ENCODE results near the gene LCN15. TPM values are rescaled to one million over a fixed set of nuclear protein-coding genes. Genes with fewer than 3 reads are reported as not detected.

Gene LCN15
- total and polyA plus RNA-seq, 2 experiments from 2014 or later, result 0.76 to 0.90 TPM

DNA sequence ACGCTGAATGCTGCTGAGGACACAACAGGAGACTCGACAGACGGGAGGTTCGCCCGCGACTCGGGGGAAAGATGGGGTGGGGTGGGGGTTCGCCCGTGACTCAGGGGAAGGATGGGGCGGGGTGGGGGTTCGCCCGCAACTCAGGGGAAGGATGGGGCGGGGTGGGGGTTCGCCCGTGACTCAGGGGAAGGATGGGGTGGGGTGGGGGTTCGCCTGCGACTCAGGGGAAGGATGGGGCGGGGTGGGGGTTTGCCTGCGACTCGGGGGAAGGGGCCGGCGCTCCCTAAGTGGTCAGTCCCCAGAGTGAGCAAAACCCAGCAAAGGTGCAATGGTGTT is 18.2 kb downstream of the LCN15 start (continued):
- no peak for TF ChIP-seq REST (IDR thresholded peaks at IDR 0.05; ENCODE audit: unreplicated experiment)
- no peak for TF ChIP-seq EZH2 (IDR thresholded peaks at IDR 0.05; ENCODE audit: low read depth, unreplicated experiment)
- no peak for TF ChIP-seq JUNB (IDR thresholded peaks at IDR 0.05; ENCODE audit: unreplicated experiment)
- no peak for TF ChIP-seq EZH2phosphoT487 (IDR thresholded peaks at IDR 0.05; ENCODE audit: unreplicated experiment)
- no peak for TF ChIP-seq CREB1 (CRISPR knock-in tag; IDR thresholded peaks at IDR 0.05; ENCODE audit: low read depth)
- no peak for TF ChIP-seq ZNF114 (CRISPR knock-in tag; IDR thresholded peaks at IDR 0.05)
- no peak for TF ChIP-seq CTCF (conservative IDR thresholded peaks at IDR 0.05; ENCODE audit: low read depth in 2 of 2)
- no peak for TF ChIP-seq NANOG (IDR thresholded peaks at IDR 0.05; ENCODE audit: borderline replicate concordance)
- no peak for TF ChIP-seq STAT1 (IDR thresholded peaks at IDR 0.05; ENCODE audit: unreplicated experiment)

- Histone ChIP-seq H3K79me2 (replicated peaks; ENCODE audit: insufficient read depth) (no peaks in the 10 kb centered on the region), H3K4me1 (ENCODE audit: insufficient read depth) (no peaks in the 10 kb centered on the region), H3K36me3 (ENCODE audit: insufficient read depth) (no peaks in the 10 kb centered on the region), H2AFZ (no peak overlapping the region), H3K9me2 (ENCODE audit: insufficient read depth) (no peaks in the 10 kb centered on the region), H3K27ac (ENCODE audit: low read depth) (no peak overlapping the region), H3K27me3 (ENCODE audit: insufficient read depth) (no peaks in the 10 kb centered on the region), H3K4me3 (no peak overlapping the region), H3F3A (replicated peaks; ENCODE audit: low read depth) (no peaks in the 10 kb centered on the region), H3K4me2 (no peak overlapping the region), H4K20me1 (replicated peaks; ENCODE audit: insufficient read depth) (no peaks in the 10 kb centered on the region)
- Mint-ChIP-seq H3K9me3 (no peaks in the 10 kb centered on the region; the same call in 2 of the 3 replicates), H3K27ac (no peak overlapping the region), H3K4me3 (no peak overlapping the region), H3K4me1 (peaks cover 2% of the 10 kb centered on the region; the same call in 1 of the 3 replicates), H3K36me3 (ENCODE audit: low read depth) (no peaks in the 10 kb centered on the region), H3K27me3 (ENCODE audit: insufficient read depth, low read depth, poor library complexity) (peaks cover 4% of the 10 kb centered on the region)
- DNase-seq (ENCODE audit: low spot score) (no peak), ATAC-seq (no peak)
- no peak for TF ChIP-seq ZNF114 (CRISPR knock-in tag; IDR thresholded peaks at IDR 0.05)
- no peak for TF ChIP-seq CREB1 (CRISPR knock-in tag; IDR thresholded peaks at IDR 0.05; ENCODE audit: low read depth)
- TF ChIP-seq JUNB (IDR thresholded peaks at IDR 0.05; ENCODE audit: unreplicated experiment), result no peak
- TF ChIP-seq REST (IDR thresholded peaks at IDR 0.05; ENCODE audit: unreplicated experiment), result no peak
- no peak for TF ChIP-seq EZH2 (IDR thresholded peaks at IDR 0.05; ENCODE audit: low read depth, unreplicated experiment)
- no peak for TF ChIP-seq ZNF331 (CRISPR knock-in tag; IDR thresholded peaks at IDR 0.05; ENCODE audit: low read depth)
- no peak for TF ChIP-seq CTCF (conservative IDR thresholded peaks at IDR 0.05; ENCODE audit: low read depth in 2 of 2)
Observed at GRCh38 chr9:136745389-136746154, 18.7 kb downstream of the LCN15 start.
